H1 (cell line): ENCODE measurements around the gene ARAP2. TPM values are rescaled to one million over a fixed set of nuclear protein-coding genes. Genes with fewer than 3 reads are reported as not detected.

Experiments
- GABPA ChIP-seq: IDR thresholded peaks from 2 replicates; pipeline ENCODE4 v1.6.1; 2011; ENCODE audit warnings: mild to moderate bottlenecking, low read length, moderate library complexity, borderline replicate concordance; ENCODE audit not compliant: insufficient read depth
- TCF12 ChIP-seq: IDR thresholded peaks from 2 replicates; pipeline ENCODE4 v1.6.1; 2011; ENCODE audit warnings: low read depth, mild to moderate bottlenecking, low read length
- polyA plus RNA-seq, 7 experiments: library from polyadenylated mRNA; depleted of rRNA in 3 of 7; stranded (reverse) in 5 of 7; unstranded in 2 of 7; fragments of >200 nt in 5 of 7; fragments of 200-250 nt in 2 of 7; gene quantifications; 1 replicate in 5 of 7; 2 replicates in 1 of 7; 4 replicates in 1 of 7; pipeline versions ENCODE4 v1.2.1 to v1.2.3, GENCODE V29; 2011 to 2013; ENCODE audit warnings: missing spikeins in 2 of 7, mixed read lengths in 2 of 7
- total RNA-seq: library from RNA; stranded (reverse); fragmentation: NEBNext Ultra II Directional; extraction: Animal tissue kit (Norgen Biotek cat#: 25700); gene quantifications from 2 replicates; pipeline ENCODE4 v1.2.1, GENCODE V29; 2021
- TF ChIP-seq, protein P1 (sequence below): fragments of 300-600 bp; sonication (generic); IDR thresholded peaks from 2 replicates; pipeline ENCODE4 v1.7.1; 2012; ENCODE audit warnings: low read length, moderate library complexity, mild to moderate bottlenecking, inconsistent platforms; ENCODE audit not compliant: insufficient replicate concordance
- TF ChIP-seq, protein P2 (sequence below), 3 experiments: IDR thresholded peaks; 1 replicate in 2 of 3; 2 replicates in 1 of 3; pipeline versions ENCODE4 v1.5.1 to v1.6.1; 2011; ENCODE audit warnings: low read length in 3 of 3, mild to moderate bottlenecking in 3 of 3, inconsistent platforms in 2 of 3, low read depth in 1 of 3, moderate library complexity in 1 of 3; ENCODE audit not compliant: insufficient read depth in 1 of 3; ENCODE audit errors: control extremely low read depth in 1 of 3

The ARAP2 gene
- total and polyA plus RNA-seq, 2 of the 8 experiments (the other 6 are each of a cell fraction or from before 2014, with no cell fraction given): 0.15 to 2.3 TPM

DNA sequence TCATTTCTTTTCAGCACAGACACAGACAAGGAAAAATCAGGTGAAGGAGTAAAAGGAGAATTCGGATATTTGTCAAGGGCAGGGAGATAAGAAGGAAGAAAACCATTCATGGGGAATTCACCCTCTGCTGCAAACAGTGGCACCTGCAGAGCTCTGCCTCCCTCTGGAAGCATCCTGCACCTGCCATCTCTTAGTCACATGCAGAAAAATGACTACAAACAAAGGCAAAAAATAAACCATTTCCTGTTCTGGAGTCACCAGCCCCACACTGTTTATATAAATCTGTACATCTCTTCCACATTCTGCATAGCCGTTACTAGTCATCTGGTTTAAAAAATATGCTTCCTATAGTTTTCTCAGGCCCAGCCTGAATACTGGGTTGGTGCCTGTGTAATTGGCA, 205.3 kb downstream of the ARAP2 start (continued):
- TF ChIP-seq, protein P1, sequence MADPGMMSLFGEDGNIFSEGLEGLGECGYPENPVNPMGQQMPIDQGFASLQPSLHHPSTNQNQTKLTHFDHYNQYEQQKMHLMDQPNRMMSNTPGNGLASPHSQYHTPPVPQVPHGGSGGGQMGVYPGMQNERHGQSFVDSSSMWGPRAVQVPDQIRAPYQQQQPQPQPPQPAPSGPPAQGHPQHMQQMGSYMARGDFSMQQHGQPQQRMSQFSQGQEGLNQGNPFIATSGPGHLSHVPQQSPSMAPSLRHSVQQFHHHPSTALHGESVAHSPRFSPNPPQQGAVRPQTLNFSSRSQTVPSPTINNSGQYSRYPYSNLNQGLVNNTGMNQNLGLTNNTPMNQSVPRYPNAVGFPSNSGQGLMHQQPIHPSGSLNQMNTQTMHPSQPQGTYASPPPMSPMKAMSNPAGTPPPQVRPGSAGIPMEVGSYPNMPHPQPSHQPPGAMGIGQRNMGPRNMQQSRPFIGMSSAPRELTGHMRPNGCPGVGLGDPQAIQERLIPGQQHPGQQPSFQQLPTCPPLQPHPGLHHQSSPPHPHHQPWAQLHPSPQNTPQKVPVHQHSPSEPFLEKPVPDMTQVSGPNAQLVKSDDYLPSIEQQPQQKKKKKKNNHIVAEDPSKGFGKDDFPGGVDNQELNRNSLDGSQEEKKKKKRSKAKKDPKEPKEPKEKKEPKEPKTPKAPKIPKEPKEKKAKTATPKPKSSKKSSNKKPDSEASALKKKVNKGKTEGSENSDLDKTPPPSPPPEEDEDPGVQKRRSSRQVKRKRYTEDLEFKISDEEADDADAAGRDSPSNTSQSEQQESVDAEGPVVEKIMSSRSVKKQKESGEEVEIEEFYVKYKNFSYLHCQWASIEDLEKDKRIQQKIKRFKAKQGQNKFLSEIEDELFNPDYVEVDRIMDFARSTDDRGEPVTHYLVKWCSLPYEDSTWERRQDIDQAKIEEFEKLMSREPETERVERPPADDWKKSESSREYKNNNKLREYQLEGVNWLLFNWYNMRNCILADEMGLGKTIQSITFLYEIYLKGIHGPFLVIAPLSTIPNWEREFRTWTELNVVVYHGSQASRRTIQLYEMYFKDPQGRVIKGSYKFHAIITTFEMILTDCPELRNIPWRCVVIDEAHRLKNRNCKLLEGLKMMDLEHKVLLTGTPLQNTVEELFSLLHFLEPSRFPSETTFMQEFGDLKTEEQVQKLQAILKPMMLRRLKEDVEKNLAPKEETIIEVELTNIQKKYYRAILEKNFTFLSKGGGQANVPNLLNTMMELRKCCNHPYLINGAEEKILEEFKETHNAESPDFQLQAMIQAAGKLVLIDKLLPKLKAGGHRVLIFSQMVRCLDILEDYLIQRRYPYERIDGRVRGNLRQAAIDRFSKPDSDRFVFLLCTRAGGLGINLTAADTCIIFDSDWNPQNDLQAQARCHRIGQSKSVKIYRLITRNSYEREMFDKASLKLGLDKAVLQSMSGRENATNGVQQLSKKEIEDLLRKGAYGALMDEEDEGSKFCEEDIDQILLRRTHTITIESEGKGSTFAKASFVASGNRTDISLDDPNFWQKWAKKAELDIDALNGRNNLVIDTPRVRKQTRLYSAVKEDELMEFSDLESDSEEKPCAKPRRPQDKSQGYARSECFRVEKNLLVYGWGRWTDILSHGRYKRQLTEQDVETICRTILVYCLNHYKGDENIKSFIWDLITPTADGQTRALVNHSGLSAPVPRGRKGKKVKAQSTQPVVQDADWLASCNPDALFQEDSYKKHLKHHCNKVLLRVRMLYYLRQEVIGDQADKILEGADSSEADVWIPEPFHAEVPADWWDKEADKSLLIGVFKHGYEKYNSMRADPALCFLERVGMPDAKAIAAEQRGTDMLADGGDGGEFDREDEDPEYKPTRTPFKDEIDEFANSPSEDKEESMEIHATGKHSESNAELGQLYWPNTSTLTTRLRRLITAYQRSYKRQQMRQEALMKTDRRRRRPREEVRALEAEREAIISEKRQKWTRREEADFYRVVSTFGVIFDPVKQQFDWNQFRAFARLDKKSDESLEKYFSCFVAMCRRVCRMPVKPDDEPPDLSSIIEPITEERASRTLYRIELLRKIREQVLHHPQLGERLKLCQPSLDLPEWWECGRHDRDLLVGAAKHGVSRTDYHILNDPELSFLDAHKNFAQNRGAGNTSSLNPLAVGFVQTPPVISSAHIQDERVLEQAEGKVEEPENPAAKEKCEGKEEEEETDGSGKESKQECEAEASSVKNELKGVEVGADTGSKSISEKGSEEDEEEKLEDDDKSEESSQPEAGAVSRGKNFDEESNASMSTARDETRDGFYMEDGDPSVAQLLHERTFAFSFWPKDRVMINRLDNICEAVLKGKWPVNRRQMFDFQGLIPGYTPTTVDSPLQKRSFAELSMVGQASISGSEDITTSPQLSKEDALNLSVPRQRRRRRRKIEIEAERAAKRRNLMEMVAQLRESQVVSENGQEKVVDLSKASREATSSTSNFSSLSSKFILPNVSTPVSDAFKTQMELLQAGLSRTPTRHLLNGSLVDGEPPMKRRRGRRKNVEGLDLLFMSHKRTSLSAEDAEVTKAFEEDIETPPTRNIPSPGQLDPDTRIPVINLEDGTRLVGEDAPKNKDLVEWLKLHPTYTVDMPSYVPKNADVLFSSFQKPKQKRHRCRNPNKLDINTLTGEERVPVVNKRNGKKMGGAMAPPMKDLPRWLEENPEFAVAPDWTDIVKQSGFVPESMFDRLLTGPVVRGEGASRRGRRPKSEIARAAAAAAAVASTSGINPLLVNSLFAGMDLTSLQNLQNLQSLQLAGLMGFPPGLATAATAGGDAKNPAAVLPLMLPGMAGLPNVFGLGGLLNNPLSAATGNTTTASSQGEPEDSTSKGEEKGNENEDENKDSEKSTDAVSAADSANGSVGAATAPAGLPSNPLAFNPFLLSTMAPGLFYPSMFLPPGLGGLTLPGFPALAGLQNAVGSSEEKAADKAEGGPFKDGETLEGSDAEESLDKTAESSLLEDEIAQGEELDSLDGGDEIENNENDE: no peak
- TF ChIP-seq GABPA: no peak
- 0 out of 2 replicates have a peak, but pooled peaks have one; percentile 32 for TF ChIP-seq TCF12
- TF ChIP-seq, protein P2, sequence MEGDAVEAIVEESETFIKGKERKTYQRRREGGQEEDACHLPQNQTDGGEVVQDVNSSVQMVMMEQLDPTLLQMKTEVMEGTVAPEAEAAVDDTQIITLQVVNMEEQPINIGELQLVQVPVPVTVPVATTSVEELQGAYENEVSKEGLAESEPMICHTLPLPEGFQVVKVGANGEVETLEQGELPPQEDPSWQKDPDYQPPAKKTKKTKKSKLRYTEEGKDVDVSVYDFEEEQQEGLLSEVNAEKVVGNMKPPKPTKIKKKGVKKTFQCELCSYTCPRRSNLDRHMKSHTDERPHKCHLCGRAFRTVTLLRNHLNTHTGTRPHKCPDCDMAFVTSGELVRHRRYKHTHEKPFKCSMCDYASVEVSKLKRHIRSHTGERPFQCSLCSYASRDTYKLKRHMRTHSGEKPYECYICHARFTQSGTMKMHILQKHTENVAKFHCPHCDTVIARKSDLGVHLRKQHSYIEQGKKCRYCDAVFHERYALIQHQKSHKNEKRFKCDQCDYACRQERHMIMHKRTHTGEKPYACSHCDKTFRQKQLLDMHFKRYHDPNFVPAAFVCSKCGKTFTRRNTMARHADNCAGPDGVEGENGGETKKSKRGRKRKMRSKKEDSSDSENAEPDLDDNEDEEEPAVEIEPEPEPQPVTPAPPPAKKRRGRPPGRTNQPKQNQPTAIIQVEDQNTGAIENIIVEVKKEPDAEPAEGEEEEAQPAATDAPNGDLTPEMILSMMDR (IDR thresholded peaks at IDR 0.05; ENCODE audit: control extremely low read depth in 1 of 3, insufficient read depth in 1 of 3, low read depth in 1 of 3, low read length in 3 of 3): peak; percentile 16 to 31 (median 18); a peak in 3 of 4 replicates
